Nephron progenitor cell (in vitro differentiated cells): ENCODE measurements around the gene WDR1.

Experiments used
- DNase-seq: peaks from one replicate; pipeline ENCODE4 v3.0.0; 2021
- H3K27ac Mint-ChIP-seq: 2 replicates; pipeline ENCODE4 v1.8.0; 2021; ENCODE audit warnings: mild to moderate bottlenecking, moderate library complexity, mixed read lengths
- H3K27me3 Mint-ChIP-seq: 2 replicates; pipeline ENCODE4 v1.8.0; 2021; ENCODE audit warnings: mild to moderate bottlenecking, low read depth, mixed read lengths; ENCODE audit not compliant: poor library complexity
- H3K36me3 Mint-ChIP-seq: 2 replicates; pipeline ENCODE4 v1.8.0; 2021; ENCODE audit warnings: low read depth, mixed read lengths
- H3K4me1 Mint-ChIP-seq: 2 replicates; pipeline ENCODE4 v1.8.0; 2021; ENCODE audit warnings: mixed read lengths
- H3K4me3 Mint-ChIP-seq: 2 replicates; pipeline ENCODE4 v1.8.0; 2021; ENCODE audit warnings: mild to moderate bottlenecking, moderate library complexity, mixed read lengths
- H3K9me3 Mint-ChIP-seq: 2 replicates; pipeline ENCODE4 v1.8.0; 2021; ENCODE audit warnings: mild to moderate bottlenecking, moderate library complexity, mixed read lengths
- TF ChIP-seq, protein P1 (sequence below): fragments of 200-600 bp; sonication (generic); IDR thresholded peaks from 2 replicates; pipeline ENCODE4 v1.5.0; 2021; ENCODE audit warnings: antibody characterized with exemption

Gene WDR1

DNA sequence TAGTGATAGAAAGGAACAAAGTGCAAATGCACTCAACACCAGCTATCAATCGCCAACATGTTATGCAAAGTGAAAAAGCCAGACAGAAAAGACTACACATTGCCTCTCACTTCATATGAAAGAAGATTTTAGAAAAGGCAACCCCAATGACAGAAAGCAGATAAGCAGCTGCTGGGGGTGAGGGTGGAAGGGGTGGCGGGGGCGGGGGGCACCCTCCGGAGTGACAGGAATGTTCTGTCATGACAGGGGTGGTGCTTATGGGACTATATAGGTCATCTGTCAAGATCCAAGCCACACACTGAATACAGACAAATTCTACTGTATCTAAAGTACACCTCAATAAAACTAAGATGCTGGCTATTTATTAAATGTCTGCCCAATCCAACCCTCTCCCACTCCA, 10.7 kb downstream of the WDR1 start:
- Mint-ChIP-seq H3K27ac (no peak overlapping the region), H3K27me3 (no peaks in the 10 kb centered on the region), H3K4me1 (peaks cover 95% of the 10 kb centered on the region), H3K4me3 (no peak overlapping the region), H3K36me3 (peaks cover 70% of the 10 kb centered on the region), H3K9me3 (no peaks in the 10 kb centered on the region)
- TF ChIP-seq, protein P1, sequence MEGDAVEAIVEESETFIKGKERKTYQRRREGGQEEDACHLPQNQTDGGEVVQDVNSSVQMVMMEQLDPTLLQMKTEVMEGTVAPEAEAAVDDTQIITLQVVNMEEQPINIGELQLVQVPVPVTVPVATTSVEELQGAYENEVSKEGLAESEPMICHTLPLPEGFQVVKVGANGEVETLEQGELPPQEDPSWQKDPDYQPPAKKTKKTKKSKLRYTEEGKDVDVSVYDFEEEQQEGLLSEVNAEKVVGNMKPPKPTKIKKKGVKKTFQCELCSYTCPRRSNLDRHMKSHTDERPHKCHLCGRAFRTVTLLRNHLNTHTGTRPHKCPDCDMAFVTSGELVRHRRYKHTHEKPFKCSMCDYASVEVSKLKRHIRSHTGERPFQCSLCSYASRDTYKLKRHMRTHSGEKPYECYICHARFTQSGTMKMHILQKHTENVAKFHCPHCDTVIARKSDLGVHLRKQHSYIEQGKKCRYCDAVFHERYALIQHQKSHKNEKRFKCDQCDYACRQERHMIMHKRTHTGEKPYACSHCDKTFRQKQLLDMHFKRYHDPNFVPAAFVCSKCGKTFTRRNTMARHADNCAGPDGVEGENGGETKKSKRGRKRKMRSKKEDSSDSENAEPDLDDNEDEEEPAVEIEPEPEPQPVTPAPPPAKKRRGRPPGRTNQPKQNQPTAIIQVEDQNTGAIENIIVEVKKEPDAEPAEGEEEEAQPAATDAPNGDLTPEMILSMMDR, result no peak
- no peak for DNase-seq

DNA sequence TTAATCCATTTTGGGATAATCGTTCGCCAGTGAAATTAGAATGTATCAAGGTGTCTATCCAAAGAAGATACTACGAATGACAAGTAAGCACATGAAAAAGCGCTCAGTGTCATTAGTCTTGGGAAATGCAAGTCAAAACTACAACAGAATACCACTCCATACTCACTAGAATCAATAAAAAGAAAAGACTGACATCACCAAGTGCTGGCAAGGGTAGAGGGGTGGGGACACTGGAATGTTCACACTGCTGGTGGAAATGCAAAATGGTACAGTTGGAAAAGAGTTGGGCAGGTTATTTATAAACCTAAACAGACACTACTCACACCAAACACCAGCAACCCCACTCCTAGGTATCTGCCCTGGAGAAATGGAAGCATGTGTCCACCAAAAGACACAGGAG, 11.2 kb downstream of the WDR1 start:
- H3K36me3 Mint-ChIP-seq, result peaks cover 69% of the 10 kb centered on the region
- no peak overlapping the region for H3K27ac Mint-ChIP-seq

GRCh38 chr4:10104991-10105276, 11.7 kb downstream of the WDR1 start:
- no peak for DNase-seq
- Mint-ChIP-seq H3K4me3 (no peak overlapping the region), H3K9me3 (no peaks in the 10 kb centered on the region), H3K27ac (peak overlapping the region; percentile 80), H3K27me3 (no peaks in the 10 kb centered on the region), H3K36me3 (peaks cover 68% of the 10 kb centered on the region), H3K4me1 (peaks cover 93% of the 10 kb centered on the region)
- TF ChIP-seq, protein P1, result no peak

More for the DNA sequence above, 11.2 kb downstream of the WDR1 start:
- no peak overlapping the region for H3K4me3 Mint-ChIP-seq
- H3K4me1 Mint-ChIP-seq, result peaks cover 95% of the 10 kb centered on the region
- no peaks in the 10 kb centered on the region for H3K27me3 Mint-ChIP-seq
- DNase-seq, result no peak
- no peaks in the 10 kb centered on the region for H3K9me3 Mint-ChIP-seq
- TF ChIP-seq, protein P1, result no peak

DNA sequence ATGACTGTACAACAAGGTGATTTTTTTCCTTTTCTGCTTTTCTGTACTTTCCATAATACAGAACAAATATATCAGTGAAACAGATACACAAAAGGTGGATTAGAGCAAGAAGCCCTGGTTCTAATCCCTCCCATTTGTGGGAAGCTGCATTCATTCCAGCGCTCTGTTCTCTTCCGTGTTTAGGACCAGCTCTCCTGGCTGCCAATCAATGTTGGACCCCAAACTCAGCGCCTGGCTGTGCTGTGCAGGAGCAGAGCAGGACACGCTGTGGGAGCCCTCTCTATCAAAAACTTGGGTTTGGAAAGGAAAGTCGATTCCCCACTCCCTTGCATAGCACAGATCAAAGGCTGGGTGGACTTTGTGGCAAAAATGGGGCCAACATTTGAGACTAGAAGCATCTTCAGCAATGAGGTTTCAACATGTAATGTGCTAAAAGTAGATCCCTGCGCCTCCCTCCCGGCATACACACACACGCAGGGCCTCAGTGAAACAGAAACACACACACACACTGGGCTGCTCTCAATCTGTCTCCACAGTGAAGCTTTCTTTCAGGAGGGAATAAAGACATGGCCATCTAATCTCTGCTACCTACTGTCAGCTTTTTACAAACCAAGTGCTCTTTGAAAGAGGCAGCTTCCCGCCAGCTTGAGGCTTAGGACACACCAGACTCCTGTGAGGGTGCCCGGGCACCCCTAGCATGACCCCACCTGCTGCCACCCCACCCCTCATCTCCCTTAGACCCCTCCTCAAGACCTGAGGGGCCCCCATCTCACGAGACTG, 12.2 kb downstream of the WDR1 start:
- Mint-ChIP-seq H3K9me3 (no peaks in the 10 kb centered on the region), H3K4me3 (no peak overlapping the region), H3K4me1 (peaks cover 88% of the 10 kb centered on the region), H3K27ac (peak overlapping the region; percentile 80), H3K27me3 (no peaks in the 10 kb centered on the region), H3K36me3 (peaks cover 62% of the 10 kb centered on the region)
- TF ChIP-seq, protein P1, result no peak
- DNase-seq, result no peak

DNA sequence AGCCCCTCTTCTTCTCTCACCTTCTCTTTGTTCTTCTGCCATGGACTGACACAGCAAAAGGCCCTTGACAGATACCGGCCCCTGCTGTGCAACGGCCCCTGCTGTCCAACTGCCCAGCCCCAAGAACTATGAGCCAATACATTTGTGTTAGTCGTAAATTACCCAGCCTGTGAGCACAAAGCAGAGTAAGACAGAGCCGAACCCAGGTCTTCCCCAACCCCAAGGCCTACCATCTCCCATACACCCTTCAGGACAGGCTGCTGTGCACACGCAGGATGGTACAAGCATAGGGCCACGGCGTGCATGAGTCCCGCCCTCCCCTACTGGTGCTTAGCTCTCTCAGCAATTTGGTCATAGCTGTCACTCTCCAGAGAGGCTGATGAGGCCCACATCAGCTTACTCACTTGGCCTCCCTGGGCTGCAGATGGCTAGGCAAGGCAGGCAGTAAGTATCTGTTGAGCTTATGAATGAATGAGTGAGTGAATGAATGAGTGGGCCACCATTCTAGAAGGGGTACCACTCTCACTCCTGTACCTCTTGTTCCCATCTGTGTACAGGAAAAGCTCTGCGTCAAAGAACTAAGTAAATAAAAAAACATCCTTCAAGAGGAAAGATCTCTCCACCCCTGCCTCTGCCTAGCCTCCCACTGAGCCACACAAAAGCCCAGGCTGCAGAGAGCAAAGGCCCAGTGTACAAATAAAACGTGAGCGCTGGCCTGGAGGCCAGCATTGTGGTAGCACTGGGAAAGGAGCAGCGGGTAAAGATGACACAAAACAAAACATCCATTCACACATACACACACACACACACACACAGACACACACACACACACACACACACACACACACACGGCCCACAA, 13.9 kb downstream of the WDR1 start:
- no peaks in the 10 kb centered on the region for H3K27me3 Mint-ChIP-seq
- H3K36me3 Mint-ChIP-seq, result peaks cover 51% of the 10 kb centered on the region
- H3K9me3 Mint-ChIP-seq, result no peaks in the 10 kb centered on the region
- H3K4me3 Mint-ChIP-seq, result no peak overlapping the region
- peaks cover 71% of the 10 kb centered on the region for H3K4me1 Mint-ChIP-seq
- TF ChIP-seq, protein P1, result no peak
- peak overlapping the region; percentile 97 for H3K27ac Mint-ChIP-seq
- DNase-seq, result no peak
